IPS-15b (cell line): ENCODE data around the gene ARRDC5.

Experiments used
- H3K27me3 ChIP-seq: one replicate; pipeline ENCODE4 v1.6.1; 2013; ENCODE audit warnings: low read length; ENCODE audit not compliant: control insufficient read depth, insufficient read depth
- H3K36me3 ChIP-seq: one replicate; pipeline ENCODE4 v1.6.1; 2013; ENCODE audit warnings: low read length; ENCODE audit not compliant: control insufficient read depth, insufficient read depth
- H3K4me1 ChIP-seq: one replicate; pipeline ENCODE4 v1.6.1; 2013; ENCODE audit warnings: mild to moderate bottlenecking, low read length; ENCODE audit not compliant: control insufficient read depth, insufficient read depth
- H3K4me3 ChIP-seq: one replicate; pipeline ENCODE4 v1.5.1; 2013; ENCODE audit warnings: low read depth, low read length
- H3K9ac ChIP-seq: one replicate; pipeline ENCODE4 v1.6.1; 2013; ENCODE audit warnings: low read depth, mild to moderate bottlenecking, low read length
- H3K9me3 ChIP-seq: one replicate; pipeline ENCODE4 v1.6.1; 2013; ENCODE audit warnings: mild to moderate bottlenecking, low read length; ENCODE audit not compliant: control insufficient read depth, insufficient read depth

The ARRDC5 gene

GRCh38 chr19:4923276-4923747 is 20.6 kb upstream of the ARRDC5 start:
- Histone ChIP-seq H3K4me3 (no peak overlapping the region), H3K9me3 (no peaks in the 10 kb centered on the region), H3K4me1 (no peaks in the 10 kb centered on the region), H3K36me3 (peaks cover 26% of the 10 kb centered on the region), H3K27me3 (no peaks in the 10 kb centered on the region), H3K9ac (no peak overlapping the region)

DNA sequence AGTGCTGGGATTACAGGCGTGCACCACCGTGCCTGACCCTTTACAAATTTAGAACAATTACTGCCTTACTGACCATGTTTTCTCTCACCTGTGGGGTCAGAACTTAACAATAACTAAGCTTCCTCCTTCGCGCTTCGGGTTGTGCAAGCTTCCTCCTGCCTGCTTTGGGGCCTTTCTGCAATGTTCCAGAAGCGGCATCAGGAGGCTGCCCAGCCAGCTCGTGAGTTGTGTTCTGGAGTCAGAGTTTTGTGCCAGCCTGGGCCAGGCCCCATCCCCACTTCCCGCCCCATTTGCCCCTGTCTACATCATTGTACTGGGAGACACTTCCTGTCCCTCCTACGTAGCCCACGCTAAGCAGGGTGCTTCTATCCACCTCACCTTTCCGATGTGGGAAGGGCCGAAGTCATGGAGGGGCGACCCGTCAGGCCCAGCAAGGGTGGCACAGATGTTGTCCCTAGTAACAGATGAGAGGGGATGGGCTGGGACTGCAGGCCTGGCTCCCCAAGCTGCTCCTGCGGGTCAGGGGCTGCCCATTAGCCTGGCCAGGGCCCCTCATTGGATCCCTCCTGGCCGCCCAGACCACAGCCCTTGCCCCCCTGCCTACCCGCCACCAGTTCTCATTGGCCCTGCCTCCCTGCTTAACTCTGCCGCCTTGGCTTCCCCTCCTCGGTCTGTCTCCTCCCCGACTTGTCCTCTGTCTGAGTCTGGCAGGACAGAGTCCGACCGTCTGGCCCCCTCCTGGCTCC is 20.0 kb upstream of the ARRDC5 start:
- Histone ChIP-seq H3K27me3 (no peaks in the 10 kb centered on the region), H3K4me3 (no peak overlapping the region), H3K36me3 (peaks cover 26% of the 10 kb centered on the region), H3K9me3 (no peaks in the 10 kb centered on the region), H3K4me1 (no peaks in the 10 kb centered on the region), H3K9ac (no peak overlapping the region)

- H3K36me3 ChIP-seq: peaks cover 19% of the 10 kb centered on the region
- no peak overlapping the region for H3K4me3 ChIP-seq
- no peaks in the 10 kb centered on the region for H3K9me3 ChIP-seq
- H3K9ac ChIP-seq: no peak overlapping the region
- no peaks in the 10 kb centered on the region for H3K27me3 ChIP-seq
- H3K4me1 ChIP-seq: no peaks in the 10 kb centered on the region
These were observed 13.8 kb upstream of the ARRDC5 start for GRCh38 chr19:4916292-4917082.

- no peaks in the 10 kb centered on the region for H3K9me3 ChIP-seq
- no peak overlapping the region for H3K9ac ChIP-seq
- H3K4me3 ChIP-seq: no peak overlapping the region
- H3K4me1 ChIP-seq: peaks cover 5% of the 10 kb centered on the region
- peaks cover 12% of the 10 kb centered on the region for H3K36me3 ChIP-seq
- H3K27me3 ChIP-seq: no peaks in the 10 kb centered on the region
These were observed 12.2 kb upstream of the ARRDC5 start for GRCh38 chr19:4914736-4915501.

DNA sequence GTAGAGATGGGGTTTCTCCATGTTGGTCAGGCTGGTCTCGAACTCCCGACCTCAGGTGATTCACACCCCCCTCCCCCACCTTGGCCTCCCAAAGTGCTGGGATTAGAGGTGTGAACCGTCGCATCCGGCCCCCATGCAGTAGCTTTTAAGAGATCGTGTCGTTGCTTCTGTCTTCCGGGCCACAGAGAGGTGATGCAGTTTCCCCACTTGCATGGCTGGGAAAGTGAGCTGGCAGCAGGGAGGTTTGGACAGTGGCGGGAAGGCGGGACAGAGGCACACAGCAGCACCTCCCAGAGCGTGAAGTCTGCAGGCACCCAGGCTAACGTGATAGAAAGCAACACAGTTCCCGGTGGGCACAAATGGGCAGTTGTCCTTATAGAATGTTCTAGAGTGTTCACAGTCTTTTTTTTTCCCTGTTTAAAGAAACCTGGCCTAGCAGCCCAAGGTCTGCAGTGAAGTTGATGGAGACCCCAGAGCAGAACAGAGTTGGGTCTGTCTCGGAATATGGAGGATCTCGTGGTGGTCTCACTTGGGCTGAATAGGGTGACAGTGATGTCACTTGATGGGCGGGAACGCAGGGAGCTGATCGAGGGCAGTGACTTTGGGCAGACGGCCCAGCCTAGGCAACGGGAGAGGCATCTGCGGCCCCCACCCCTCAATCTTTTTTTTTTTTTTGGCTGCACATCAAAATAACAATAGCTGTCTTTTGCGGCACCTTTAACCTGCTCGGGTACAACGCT is 11.5 kb upstream of the ARRDC5 start:
- Histone ChIP-seq H3K27me3 (no peaks in the 10 kb centered on the region), H3K4me3 (no peak overlapping the region), H3K36me3 (peaks cover 12% of the 10 kb centered on the region), H3K9ac (no peak overlapping the region), H3K4me1 (peaks cover 5% of the 10 kb centered on the region), H3K9me3 (no peaks in the 10 kb centered on the region)

GRCh38 chr19:4911786-4912672 is 9.3 kb upstream of the ARRDC5 start:
- Histone ChIP-seq H3K36me3 (peaks cover 12% of the 10 kb centered on the region), H3K4me3 (no peak overlapping the region), H3K9me3 (no peaks in the 10 kb centered on the region), H3K9ac (no peak overlapping the region), H3K4me1 (peaks cover 5% of the 10 kb centered on the region), H3K27me3 (no peaks in the 10 kb centered on the region)

DNA sequence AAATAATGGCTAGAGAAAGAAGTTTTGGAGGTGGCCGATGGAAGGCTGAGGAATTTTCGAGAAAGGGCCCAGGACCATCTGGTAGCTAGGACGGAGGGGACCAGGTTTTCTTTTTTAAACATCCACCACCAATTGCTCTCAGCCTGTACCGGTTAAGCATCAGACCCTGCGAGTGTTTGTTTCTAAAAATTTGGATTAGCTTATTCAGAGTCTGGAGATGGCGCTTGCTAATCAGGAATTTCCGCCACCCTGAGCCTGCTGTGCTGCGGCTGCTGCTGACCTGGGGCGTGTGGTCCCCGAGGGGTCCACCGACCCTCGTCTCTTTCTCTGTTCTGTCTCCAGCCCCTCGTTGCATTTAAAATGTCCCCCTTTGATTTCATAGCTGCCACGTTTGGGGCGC is 8.6 kb upstream of the ARRDC5 start:
- H3K4me1 ChIP-seq: peaks cover 5% of the 10 kb centered on the region
- H3K9me3 ChIP-seq: no peaks in the 10 kb centered on the region
- H3K4me3 ChIP-seq: peak overlapping the region; percentile 63
- no peaks in the 10 kb centered on the region for H3K27me3 ChIP-seq
- H3K36me3 ChIP-seq: peaks cover 12% of the 10 kb centered on the region
- no peak overlapping the region for H3K9ac ChIP-seq

GRCh38 chr19:4910594-4911281 is 8.0 kb upstream of the ARRDC5 start:
- H3K4me3 ChIP-seq: peak overlapping the region; percentile 63
- H3K9ac ChIP-seq: peak overlapping the region; percentile 26
- no peaks in the 10 kb centered on the region for H3K27me3 ChIP-seq
- peaks cover 5% of the 10 kb centered on the region for H3K4me1 ChIP-seq
- H3K36me3 ChIP-seq: peaks cover 12% of the 10 kb centered on the region
- no peaks in the 10 kb centered on the region for H3K9me3 ChIP-seq

- Histone ChIP-seq H3K27me3 (no peaks in the 10 kb centered on the region), H3K9me3 (no peaks in the 10 kb centered on the region), H3K36me3 (peaks cover 12% of the 10 kb centered on the region), H3K4me3 (peak overlapping the region; percentile 63), H3K4me1 (peaks cover 5% of the 10 kb centered on the region), H3K9ac (peak overlapping the region; percentile 26)
These were observed 7.3 kb upstream of the ARRDC5 start for GRCh38 chr19:4909897-4910593.
